HG03280 (cell line): Measurements from ENCODE around the gene CAMK2A.

ENCODE experiments used
- ATAC-seq: cut with Tn5 transposase; IDR thresholded peaks from one replicate; pipeline ENCODE4 v1.9.1; 2021; ENCODE audit warnings: mild to moderate bottlenecking, moderate library complexity; ENCODE audit not compliant: unreplicated experiment

CAMK2A gene

GRCh38 chr5:150300496-150301169, 11.1 kb upstream of the CAMK2A start:
- no peak for ATAC-seq

DNA sequence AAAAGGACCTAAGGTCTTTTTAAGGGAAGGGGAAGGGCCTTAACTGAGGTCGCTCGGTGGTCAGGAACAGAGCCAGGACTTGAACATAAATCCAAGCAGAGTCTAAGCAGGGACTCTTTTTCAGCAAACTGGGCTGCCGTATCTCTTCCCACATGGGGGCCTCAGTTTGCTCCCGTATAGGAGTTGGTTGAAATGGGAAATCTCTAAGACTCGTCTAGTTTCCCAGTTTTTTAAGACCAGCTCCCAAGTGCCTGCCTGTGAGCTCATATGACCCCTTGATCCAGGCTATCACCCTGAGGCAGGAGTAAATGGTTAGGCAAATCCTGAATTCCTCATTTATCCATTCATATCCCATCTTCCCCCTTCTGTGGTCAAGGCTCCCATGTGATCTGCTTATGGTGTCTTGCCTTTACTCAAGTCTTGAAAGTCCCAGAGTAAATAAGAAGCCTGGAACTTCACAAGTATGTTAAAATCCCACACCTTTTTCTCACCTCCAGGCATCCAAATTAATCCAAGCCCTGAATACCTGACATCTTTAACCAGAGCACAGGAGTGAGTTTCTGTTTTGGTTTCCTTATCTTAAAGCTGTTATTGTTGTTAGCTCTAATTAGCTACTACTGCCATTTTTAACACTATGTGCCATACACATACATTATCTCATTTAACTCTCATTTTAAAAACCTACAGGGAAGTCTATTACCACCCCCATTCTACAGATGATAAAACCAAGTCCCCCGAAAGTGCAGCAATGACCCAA, 10.2 kb upstream of the CAMK2A start:
- no peak for ATAC-seq

- no peak for ATAC-seq
Measured at GRCh38 chr5:150298701-150299451, 9.3 kb upstream of the CAMK2A start.

- ATAC-seq: no peak
Measured at GRCh38 chr5:150297934-150298595, 8.5 kb upstream of the CAMK2A start.

GRCh38 chr5:150297236-150297890, 7.8 kb upstream of the CAMK2A start:
- no peak for ATAC-seq

DNA sequence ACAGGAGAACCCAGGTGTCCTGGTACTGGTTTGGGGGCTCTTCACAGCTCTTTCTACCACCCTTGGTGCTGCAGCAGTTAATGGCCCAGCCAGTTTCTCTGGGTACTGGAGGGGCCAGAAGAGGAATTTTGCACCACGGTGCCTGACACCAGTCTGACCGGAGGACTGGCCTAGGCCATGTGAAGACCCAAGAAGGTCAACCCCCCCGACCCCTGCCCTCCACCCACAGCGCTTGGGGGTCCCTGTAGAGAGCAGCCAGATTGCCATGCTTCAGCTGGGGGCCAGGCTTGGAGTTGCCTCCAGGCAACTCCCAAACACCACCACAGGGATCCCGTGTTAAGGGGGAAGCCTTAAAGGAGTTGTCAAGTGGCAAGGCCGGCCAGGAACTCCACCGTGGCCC, 6.9 kb upstream of the CAMK2A start:
- ATAC-seq: no peak

- no peak for ATAC-seq
Measured at GRCh38 chr5:150295741-150296486, 6.3 kb upstream of the CAMK2A start.

- no peak for ATAC-seq
Measured at GRCh38 chr5:150295172-150295634, 5.6 kb upstream of the CAMK2A start.

GRCh38 chr5:150294551-150295071, 5.0 kb upstream of the CAMK2A start:
- no peak for ATAC-seq

GRCh38 chr5:150293091-150293941, 3.7 kb upstream of the CAMK2A start:
- ATAC-seq: no peak

GRCh38 chr5:150291388-150292385, 2.1 kb upstream of the CAMK2A start:
- ATAC-seq: no peak

DNA sequence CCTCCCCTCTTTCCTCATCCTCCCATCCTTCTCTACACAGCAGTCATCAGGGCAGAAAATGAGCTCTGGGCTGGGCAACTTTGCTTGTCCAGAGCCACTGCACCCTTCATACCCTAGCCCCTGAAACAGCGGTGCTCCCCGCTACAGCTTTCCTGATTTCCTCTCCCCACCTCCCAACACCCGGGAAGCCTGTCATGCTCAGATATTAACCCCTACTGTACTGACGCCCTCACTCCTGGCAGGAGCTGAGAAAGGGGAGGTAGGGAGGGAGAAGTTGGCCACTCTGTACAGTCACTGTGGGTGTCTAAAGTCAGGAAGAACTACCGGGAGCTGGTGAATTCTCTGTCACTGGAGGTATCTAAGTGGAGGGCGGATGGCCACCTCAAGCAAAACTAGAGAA, 782 bp downstream of the CAMK2A start:
- no peak for ATAC-seq

DNA sequence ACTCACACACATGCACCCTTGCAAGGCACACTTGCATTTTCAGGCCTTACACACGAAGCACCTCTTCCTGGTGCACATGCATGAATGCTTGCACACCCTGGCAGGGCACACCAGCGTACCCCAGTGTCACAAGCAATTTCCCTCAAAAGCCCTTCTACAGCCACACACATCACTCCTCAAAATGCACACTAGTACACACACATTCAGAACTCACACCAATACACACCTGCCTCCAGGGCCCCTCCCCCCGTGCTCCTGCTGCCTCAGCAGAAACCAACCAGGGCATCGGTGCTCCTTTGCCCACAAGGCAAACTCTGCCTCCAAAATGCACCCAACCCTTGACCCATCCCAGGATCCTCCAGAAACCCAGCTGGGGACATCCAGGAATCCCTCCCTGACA, 1.2 kb downstream of the CAMK2A start:
- ATAC-seq: no peak

GRCh38 chr5:150286820-150287219, 2.8 kb downstream of the CAMK2A start:
- no peak for ATAC-seq

DNA sequence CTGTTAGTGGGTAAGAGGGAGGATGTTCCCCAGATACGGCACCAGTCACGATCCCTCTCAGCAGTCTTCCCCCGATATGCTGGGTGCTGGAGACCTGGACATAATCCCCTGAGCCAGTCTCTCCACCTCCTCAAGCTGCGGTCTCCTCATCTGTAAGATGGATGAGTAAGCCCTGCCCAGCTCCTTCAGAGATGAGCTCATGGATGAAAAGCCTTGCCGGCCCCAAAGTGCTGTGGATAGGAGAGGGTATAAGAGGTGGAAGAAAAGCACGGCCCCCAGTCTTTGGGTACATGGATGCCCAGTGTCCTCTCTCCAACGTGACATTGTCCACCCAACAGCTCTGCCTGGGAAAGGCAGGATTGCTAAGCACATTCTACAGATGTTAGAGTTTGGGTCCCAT, 4.5 kb downstream of the CAMK2A start:
- no peak for ATAC-seq

GRCh38 chr5:150284311-150284710, 5.3 kb downstream of the CAMK2A start:
- no peak for ATAC-seq

DNA sequence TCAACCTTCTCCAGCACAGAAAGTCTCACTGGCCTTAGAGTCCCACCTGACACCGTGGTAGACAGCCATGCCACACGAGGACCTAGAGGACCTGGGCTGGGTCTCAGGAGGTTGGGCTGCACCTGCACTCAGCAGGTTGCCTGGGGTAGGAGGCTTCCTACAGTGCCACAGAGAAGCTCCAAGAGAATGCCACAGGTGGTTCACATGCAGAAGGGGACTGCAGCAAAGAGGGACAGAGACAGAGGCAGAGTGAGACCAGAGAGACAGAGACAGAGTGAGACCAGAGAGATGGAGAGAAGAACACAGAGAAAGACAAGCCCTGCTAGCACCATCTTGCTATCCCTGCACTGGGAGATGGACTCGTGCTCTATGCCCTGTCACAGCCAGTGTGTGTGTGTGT, 5.7 kb downstream of the CAMK2A start:
- no peak for ATAC-seq

- no peak for ATAC-seq
Measured at GRCh38 chr5:150281987-150282386, 7.6 kb downstream of the CAMK2A start.
